SK-N-SH (cell line): ENCODE data around the gene TIAM1. TPM values are rescaled to one million over a fixed set of nuclear protein-coding genes. Genes with fewer than 3 reads are reported as not detected.

Experiments used
- CTCF ChIA-PET: fragments of 300-600, 350-600 bp; formaldehyde crosslinking; extraction: SDS; loops from one replicate; lab custom pipeline; 2021; lab: Yijun Ruan, JAX
- POLR2A ChIA-PET: fragments of 350-600 bp; sonication (Branson Sonifier 250); formaldehyde crosslinking; extraction: SDS; loops from one replicate; lab custom pipeline; 2020; ENCODE audit warnings: antibody characterized with exemption, inconsistent platforms; lab: Yijun Ruan, JAX
- DNase-seq: peaks from one replicate; pipeline ENCODE4 v3.0.0; 2012
- H2AFZ ChIP-seq: fragments of 200-600 bp; sonication (generic); 2 replicates; pipeline ENCODE4 v1.8.1; 2016; ENCODE audit warnings: antibody characterized with exemption, mild to moderate bottlenecking, low read depth
- H3F3A ChIP-seq: fragments of 200-600 bp; sonication (generic); replicated peaks from 2 replicates; pipeline ENCODE3; 2016; ENCODE audit warnings: antibody characterized with exemption, mild to moderate bottlenecking; ENCODE audit not compliant: insufficient read depth
- H3K27ac ChIP-seq, 2 experiments: fragments of 200-500 bp in 1 of 2; fragments of 200-600 bp in 1 of 2; sonication (Bioruptor generic) in 1 of 2; sonication (generic), shearing (Covaris generic) in 1 of 2; 2 replicates each; pipeline versions ENCODE4 v1.5.1 to v1.6.1; 2014 to 2016; ENCODE audit warnings: low read depth in 2 of 2, inconsistent platforms in 1 of 2, low read length in 1 of 2, mild to moderate bottlenecking in 1 of 2, mixed read lengths in 1 of 2
- H3K27me3 ChIP-seq: fragments of 200-600 bp; sonication (generic), shearing (Covaris generic); 2 replicates; pipeline ENCODE4 v1.6.1; 2016; ENCODE audit warnings: mixed run types; ENCODE audit not compliant: insufficient read depth
- H3K36me3 ChIP-seq, 2 experiments: fragments of 200-500 bp in 1 of 2; fragments of 200-600 bp in 1 of 2; sonication (Bioruptor generic) in 1 of 2; sonication (generic) in 1 of 2; replicated peaks in 1 of 2; 2 replicates each; pipeline versions ENCODE3 to v1.5.1; 2014 to 2016; ENCODE audit warnings: low read length in 1 of 2, mild to moderate bottlenecking in 1 of 2; ENCODE audit not compliant: insufficient read depth in 2 of 2, control insufficient read depth in 1 of 2
- H3K4me1 ChIP-seq, 2 experiments: fragments of 200-500 bp in 1 of 2; fragments of 200-600 bp in 1 of 2; sonication (Bioruptor generic) in 1 of 2; sonication (generic), shearing (Covaris generic) in 1 of 2; 2 replicates each; pipeline versions ENCODE4 v1.5.1 to v1.6.1; 2014 to 2016; ENCODE audit warnings: low read depth in 1 of 2, low read length in 1 of 2, mixed run types in 1 of 2; ENCODE audit not compliant: insufficient read depth in 2 of 2, control insufficient read depth in 1 of 2
- H3K4me2 ChIP-seq: fragments of 200-600 bp; sonication (generic), shearing (Covaris generic); 2 replicates; pipeline ENCODE4 v1.6.1; 2017; ENCODE audit warnings: mixed run types
- H3K4me3 ChIP-seq, 2 experiments: fragments of 200-500 bp in 1 of 2; fragments of 200-600 bp in 1 of 2; sonication (Bioruptor generic) in 1 of 2; sonication (generic), shearing (Covaris generic) in 1 of 2; 2 replicates each; pipeline versions ENCODE4 v1.5.1 to v1.8.1; 2014 to 2016; ENCODE audit warnings: low read depth in 2 of 2, inconsistent platforms in 1 of 2, low read length in 1 of 2, mild to moderate bottlenecking in 1 of 2, mixed read lengths in 1 of 2, moderate library complexity in 1 of 2
- H3K79me2 ChIP-seq: fragments of 200-600 bp; sonication (generic); 2 replicates; pipeline ENCODE4 v1.8.1; 2017; ENCODE audit warnings: mild to moderate bottlenecking; ENCODE audit not compliant: insufficient read depth
- H3K9ac ChIP-seq: fragments of 200-600 bp; sonication (generic); 2 replicates; pipeline ENCODE4 v1.6.1; 2017; ENCODE audit warnings: mixed run types
- H3K9me2 ChIP-seq: fragments of 200-600 bp; sonication (generic); 2 replicates; pipeline ENCODE4 v1.6.1; 2017; ENCODE audit warnings: mixed run types
- H3K9me3 ChIP-seq: fragments of 200-600 bp; sonication (generic); 2 replicates; pipeline ENCODE4 v1.6.1; 2017; ENCODE audit warnings: mixed run types, mild to moderate bottlenecking, moderate library complexity
- H4K20me1 ChIP-seq: fragments of 200-600 bp; sonication (generic); 2 replicates; pipeline ENCODE4 v1.6.1; 2017; ENCODE audit warnings: mild to moderate bottlenecking, mixed run types; ENCODE audit not compliant: insufficient read depth
- CHD2 ChIP-seq: fragments of 150-350 bp; IDR thresholded peaks from 2 replicates; pipeline ENCODE4 v1.6.1; 2018; ENCODE audit warnings: low read length; ENCODE audit not compliant: partially characterized antibody
- ELF1 ChIP-seq: IDR thresholded peaks from 2 replicates; pipeline ENCODE4 v1.4.0; 2012
- EP300 ChIP-seq, 2 experiments: IDR thresholded peaks; 2 replicates each; pipeline versions ENCODE4 v1.4.0 to v1.6.1; 2012; ENCODE audit warnings: borderline replicate concordance in 1 of 2, low read depth in 1 of 2, low read length in 1 of 2
- EZH2phosphoT487 ChIP-seq: fragments of 200-600 bp; sonication (generic); IDR thresholded peaks from 2 replicates; pipeline ENCODE4 v1.6.1; 2017; ENCODE audit warnings: low read depth, mixed run types, mild to moderate bottlenecking, antibody characterized with exemption, moderate library complexity, borderline replicate concordance
- GABPA ChIP-seq: IDR thresholded peaks from 2 replicates; pipeline ENCODE4 v1.4.0; 2012; ENCODE audit warnings: low read depth, mild to moderate bottlenecking
- MXI1 ChIP-seq: IDR thresholded peaks from 2 replicates; pipeline ENCODE4 v1.6.1; 2012; ENCODE audit warnings: mild to moderate bottlenecking, low read depth, low read length, improper control_type of control experiment
- RAD21 ChIP-seq: IDR thresholded peaks from 2 replicates; pipeline ENCODE4 v1.6.1; 2012; ENCODE audit warnings: mild to moderate bottlenecking, low read length
- RCOR1 ChIP-seq: fragments of 150-350 bp; IDR thresholded peaks from 2 replicates; pipeline ENCODE4 v1.6.1; 2017; ENCODE audit warnings: antibody characterized with exemption, low read length
- RFX5 ChIP-seq: IDR thresholded peaks from 2 replicates; pipeline ENCODE4 v1.6.1; 2012; ENCODE audit warnings: mild to moderate bottlenecking, improper control_type of control experiment, low read length
- SMC3 ChIP-seq: IDR thresholded peaks from 2 replicates; pipeline ENCODE4 v1.6.1; 2012; ENCODE audit warnings: low read depth, low read length, improper control_type of control experiment
- TAF1 ChIP-seq: IDR thresholded peaks from 2 replicates; pipeline ENCODE4 v1.6.1; 2012; ENCODE audit warnings: low read depth, mild to moderate bottlenecking, low read length, moderate library complexity, borderline replicate concordance
- TEAD4 ChIP-seq: IDR thresholded peaks from 2 replicates; pipeline ENCODE4 v1.4.0; 2012; ENCODE audit warnings: mild to moderate bottlenecking, borderline replicate concordance; ENCODE audit not compliant: insufficient read depth
- WGBS: methylation state at CpG from one replicate; pipeline ENCODE4 v1.1.6; 2017; ENCODE audit warnings: low lambda C conversion rate; 5-methylcytosine and 5-hydroxymethylcytosine counted together
- polyA plus RNA-seq, 3 experiments: library from polyadenylated mRNA; depleted of rRNA; stranded (reverse); fragments of >200 nt; gene quantifications; 2 replicates each; pipeline ENCODE4 v1.2.3, GENCODE V29; 2012
- TF ChIP-seq, protein P1 (sequence below): fragments of 150-350 bp; IDR thresholded peaks from 2 replicates; pipeline ENCODE4 v1.6.1; 2016; ENCODE audit warnings: mild to moderate bottlenecking, low read depth, low read length
- TF ChIP-seq, protein P2 (sequence below): IDR thresholded peaks from 2 replicates; pipeline ENCODE4; 2012

The TIAM1 gene
- polyA plus RNA-seq, 1 of the 3 experiments (the other 2 are of a cell fraction): 1.7 TPM

GRCh38 chr21:31335957-31336738 lies 7.9 kb downstream of the TIAM1 start (continued):
- TF ChIP-seq EZH2phosphoT487 (no peak), ELF1 (no peak), GABPA (no peak), RAD21 (no peak), SMC3 (no peak), MXI1 (no peak), RCOR1 (no peak), TEAD4 (peak; percentile 63; the same call in 1 of the 2 replicates), EP300 (IDR thresholded peaks at IDR 0.05; ENCODE audit: borderline replicate concordance in 1 of 2, low read depth in 1 of 2, low read length in 1 of 2) (peak in 1 of 2 experiments; percentile 78; a peak in 1 of 4 replicates), TAF1 (no peak)
- TF ChIP-seq, protein P1, sequence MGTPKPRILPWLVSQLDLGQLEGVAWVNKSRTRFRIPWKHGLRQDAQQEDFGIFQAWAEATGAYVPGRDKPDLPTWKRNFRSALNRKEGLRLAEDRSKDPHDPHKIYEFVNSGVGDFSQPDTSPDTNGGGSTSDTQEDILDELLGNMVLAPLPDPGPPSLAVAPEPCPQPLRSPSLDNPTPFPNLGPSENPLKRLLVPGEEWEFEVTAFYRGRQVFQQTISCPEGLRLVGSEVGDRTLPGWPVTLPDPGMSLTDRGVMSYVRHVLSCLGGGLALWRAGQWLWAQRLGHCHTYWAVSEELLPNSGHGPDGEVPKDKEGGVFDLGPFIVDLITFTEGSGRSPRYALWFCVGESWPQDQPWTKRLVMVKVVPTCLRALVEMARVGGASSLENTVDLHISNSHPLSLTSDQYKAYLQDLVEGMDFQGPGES: no peak
- TF ChIP-seq, all 33 proteins: peak for 8

DNA sequence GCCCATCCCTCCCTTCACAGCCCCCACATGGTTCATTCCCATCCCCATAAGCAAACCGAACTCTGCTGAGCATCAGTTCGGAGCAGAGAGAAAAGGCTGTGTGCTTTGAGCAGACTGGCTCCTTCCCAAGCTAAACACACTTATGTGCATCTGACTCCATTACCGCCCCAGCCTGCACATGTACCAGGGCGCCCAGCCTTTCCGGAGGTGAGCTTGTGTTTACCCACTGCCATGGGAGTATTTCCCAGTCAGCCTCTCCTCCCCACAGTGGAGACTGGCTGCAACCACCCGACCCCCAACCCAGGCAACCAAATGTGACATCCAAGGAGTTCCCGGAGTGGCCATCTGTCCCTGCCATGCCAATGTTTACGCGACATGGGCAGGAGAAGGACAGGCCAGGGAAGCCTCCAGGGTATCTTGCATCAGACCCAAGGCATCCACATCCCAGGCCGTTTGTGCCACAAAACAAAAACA lies 9.4 kb downstream of the TIAM1 start:
- WGBS: 56% methylated on average over 9 of the region's 10 CpGs
- Histone ChIP-seq H3K4me1 (peaks cover 3 to 4% of the 10 kb centered on the region in 2 experiments; a peak in 2 of 4 replicates), H3K79me2 (no peaks in the 10 kb centered on the region), H4K20me1 (no peaks in the 10 kb centered on the region), H3K9me3 (no peaks in the 10 kb centered on the region), H3K4me3 (no peak overlapping the region)
- TF ChIP-seq, protein P2, sequence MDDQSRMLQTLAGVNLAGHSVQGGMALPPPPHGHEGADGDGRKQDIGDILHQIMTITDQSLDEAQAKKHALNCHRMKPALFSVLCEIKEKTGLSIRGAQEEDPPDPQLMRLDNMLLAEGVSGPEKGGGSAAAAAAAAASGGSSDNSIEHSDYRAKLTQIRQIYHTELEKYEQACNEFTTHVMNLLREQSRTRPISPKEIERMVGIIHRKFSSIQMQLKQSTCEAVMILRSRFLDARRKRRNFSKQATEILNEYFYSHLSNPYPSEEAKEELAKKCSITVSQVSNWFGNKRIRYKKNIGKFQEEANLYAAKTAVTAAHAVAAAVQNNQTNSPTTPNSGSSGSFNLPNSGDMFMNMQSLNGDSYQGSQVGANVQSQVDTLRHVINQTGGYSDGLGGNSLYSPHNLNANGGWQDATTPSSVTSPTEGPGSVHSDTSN: no peak
- TF ChIP-seq RFX5 (no peak), CHD2 (no peak)
- TF ChIP-seq, all 33 proteins: peak for 0
- peak; percentile 46 for DNase-seq
- Histone ChIP-seq H3K9ac (no peak overlapping the region), H3K9me2 (no peaks in the 10 kb centered on the region), H3F3A (peaks cover 5% of the 10 kb centered on the region), H3K27me3 (no peaks in the 10 kb centered on the region), H3K4me2 (peak overlapping the region; percentile 1; the same call in 1 of the 2 replicates), H3K27ac (peak overlapping the region in 1 of 2 experiments; percentile 20; a peak in 1 of 4 replicates), H3K36me3 (no peaks in the 10 kb centered on the region), H2AFZ (no peak overlapping the region)
- ChIA-PET POLR2A (no interaction called here), CTCF (interaction anchor here (1.2 to 2.0 kb wide), 2 partner anchors 13 to 51 kb away, joined by 3 to 9 read pairs; no protein-coding TSS in a partner anchor)
